Vagina (tissue), 2 donors: Measurements from ENCODE around the gene FEV. TPM values are rescaled to one million over a fixed set of nuclear protein-coding genes. Genes with fewer than 3 reads are reported as not detected.

Experiments
- DNase-seq, 2 donors: peaks; one replicate each; pipeline ENCODE4 v3.0.0-alpha.2; 2017; ENCODE audit errors: extremely low spot score in 2 of 2
- H3K27ac ChIP-seq: fragments of 200-600 bp; sonication (generic); one replicate; pipeline ENCODE4 v1.5.1; 2019
- H3K27me3 ChIP-seq: fragments of 200-600 bp; sonication (generic); one replicate; pipeline ENCODE4 v1.5.1; 2019
- H3K36me3 ChIP-seq, 2 donors: fragments of 200-600 bp; sonication (generic); one replicate each; pipeline ENCODE4 v1.5.1; 2017 to 2019
- H3K4me1 ChIP-seq: fragments of 200-600 bp; sonication (generic); one replicate; pipeline ENCODE4 v1.5.1; 2019
- H3K4me3 ChIP-seq, 2 donors: fragments of 200-600 bp; sonication (generic); 1 replicate in 1 of 2; 2 replicates in 1 of 2; pipeline ENCODE4 v1.5.1; 2016 to 2019
- H3K9me3 ChIP-seq: fragments of 200-600 bp; sonication (generic); one replicate; pipeline ENCODE4 v1.5.1; 2019
- CTCF ChIP-seq, 3 experiments: fragments of 450-650 bp in 2 of 3; fragments of 200-600 bp in 1 of 3; sonication (generic) in 1 of 3; IDR thresholded peaks; one replicate each; pipeline ENCODE4 v1.5.1; 2017 to 2019; ENCODE audit warnings: antibody characterized with exemption in 3 of 3, mild to moderate bottlenecking in 2 of 3, moderate library complexity in 2 of 3
- POLR2A ChIP-seq, 2 donors: fragments of 450-650 bp; IDR thresholded peaks; one replicate each; pipeline ENCODE4 v1.6.1; 2017; ENCODE audit warnings: antibody characterized with exemption in 2 of 2, mild to moderate bottlenecking in 2 of 2, moderate library complexity in 2 of 2
- POLR2AphosphoS5 ChIP-seq, 2 donors: sonication (generic); formaldehyde crosslinking; IDR thresholded peaks; one replicate each; pipeline ENCODE4 v1.9.0; 2017; ENCODE audit warnings: antibody characterized with exemption in 2 of 2, mild to moderate bottlenecking in 2 of 2, low read depth in 1 of 2; ENCODE audit not compliant: insufficient read depth in 1 of 2
- intact Hi-C: fragments of 100-400 bp; cut with DNase I; formaldehyde crosslinking; loops from one replicate; pipeline ENCODE4 v1.15.1; 2023
- total RNA-seq: library from RNA; depleted of rRNA; stranded (reverse); fragments of >200 nt; gene quantifications from one replicate; pipeline ENCODE4 v1.2.3, GENCODE V29; 2016

FEV gene
- total RNA-seq, 1 donor from 2014 or later = not detected

GRCh38 chr2:219022041-219022440 lies 37.1 kb upstream of the FEV start:
- TF ChIP-seq POLR2AphosphoS5 (IDR thresholded peaks at IDR 0.05; ENCODE audit: insufficient read depth in 1 of 2, low read depth in 1 of 2) (no peak), POLR2A (IDR thresholded peaks at IDR 0.05) (no peak)
- Histone ChIP-seq H3K36me3 (no peaks in the 10 kb centered on the region), H3K4me3 (no peak overlapping the region), H3K27me3 (no peaks in the 10 kb centered on the region), H3K4me1 (no peaks in the 10 kb centered on the region), H3K27ac (no peak overlapping the region), H3K9me3 (no peaks in the 10 kb centered on the region)
- no peak for DNase-seq
- intact Hi-C loops = loop anchor here (10.0 kb wide), 1 partner anchor 133 kb away; no protein-coding TSS in a partner anchor

- DNase-seq = no peak
- Histone ChIP-seq H3K4me3 (no peak overlapping the region), H3K27ac (no peak overlapping the region), H3K9me3 (no peaks in the 10 kb centered on the region), H3K27me3 (no peaks in the 10 kb centered on the region), H3K36me3 (no peaks in the 10 kb centered on the region), H3K4me1 (no peaks in the 10 kb centered on the region)
- intact Hi-C loops = loop anchor here (10.0 kb wide), 1 partner anchor 133 kb away; no protein-coding TSS in a partner anchor
- TF ChIP-seq CTCF (IDR thresholded peaks at IDR 0.05) = no peak
- no peak for TF ChIP-seq POLR2A (IDR thresholded peaks at IDR 0.05)
- TF ChIP-seq POLR2AphosphoS5 (IDR thresholded peaks at IDR 0.05; ENCODE audit: insufficient read depth in 1 of 2, low read depth in 1 of 2) = no peak
Measured at GRCh38 chr2:219021591-219021990, 36.6 kb upstream of the FEV start.

GRCh38 chr2:219020604-219021365 lies 35.8 kb upstream of the FEV start:
- Histone ChIP-seq H3K27ac (no peak overlapping the region), H3K36me3 (no peaks in the 10 kb centered on the region), H3K4me3 (no peak overlapping the region), H3K27me3 (no peaks in the 10 kb centered on the region), H3K4me1 (no peaks in the 10 kb centered on the region), H3K9me3 (no peaks in the 10 kb centered on the region)
- intact Hi-C loops = loop anchor here (10.0 kb wide), 1 partner anchor 134 kb away; no protein-coding TSS in a partner anchor
- DNase-seq = no peak
- TF ChIP-seq POLR2AphosphoS5 (IDR thresholded peaks at IDR 0.05; ENCODE audit: insufficient read depth in 1 of 2, low read depth in 1 of 2) = no peak

GRCh38 chr2:219019436-219019835 lies 34.5 kb upstream of the FEV start:
- TF ChIP-seq CTCF (IDR thresholded peaks at IDR 0.05) = no peak
- TF ChIP-seq POLR2A (IDR thresholded peaks at IDR 0.05) = no peak
- TF ChIP-seq POLR2AphosphoS5 (IDR thresholded peaks at IDR 0.05; ENCODE audit: insufficient read depth in 1 of 2, low read depth in 1 of 2) = no peak
- Histone ChIP-seq H3K36me3 (no peaks in the 10 kb centered on the region), H3K27me3 (no peaks in the 10 kb centered on the region), H3K27ac (no peak overlapping the region), H3K4me1 (no peaks in the 10 kb centered on the region), H3K4me3 (no peak overlapping the region), H3K9me3 (no peaks in the 10 kb centered on the region)
- intact Hi-C loops = no loop called here
- no peak for DNase-seq

- DNase-seq = no peak
- no peaks in the 10 kb centered on the region for H3K27me3 ChIP-seq
- no peaks in the 10 kb centered on the region for H3K36me3 ChIP-seq
- H3K4me1 ChIP-seq = no peaks in the 10 kb centered on the region
- H3K4me3 ChIP-seq = no peak overlapping the region
- intact Hi-C loops = no loop called here
- no peaks in the 10 kb centered on the region for H3K9me3 ChIP-seq
- no peak for TF ChIP-seq POLR2AphosphoS5 (IDR thresholded peaks at IDR 0.05; ENCODE audit: insufficient read depth in 1 of 2, low read depth in 1 of 2)
- no peak for TF ChIP-seq POLR2A (IDR thresholded peaks at IDR 0.05)
- no peak for TF ChIP-seq CTCF (IDR thresholded peaks at IDR 0.05)
- H3K27ac ChIP-seq = no peak overlapping the region
Measured at GRCh38 chr2:219018726-219019125, 33.7 kb upstream of the FEV start.

GRCh38 chr2:219018286-219018685 lies 33.3 kb upstream of the FEV start:
- Histone ChIP-seq H3K36me3 (no peaks in the 10 kb centered on the region), H3K27ac (no peak overlapping the region), H3K4me1 (no peaks in the 10 kb centered on the region), H3K27me3 (no peaks in the 10 kb centered on the region), H3K4me3 (no peak overlapping the region), H3K9me3 (no peaks in the 10 kb centered on the region)
- DNase-seq = no peak
- TF ChIP-seq CTCF (IDR thresholded peaks at IDR 0.05) = no peak
- no peak for TF ChIP-seq POLR2AphosphoS5 (IDR thresholded peaks at IDR 0.05; ENCODE audit: insufficient read depth in 1 of 2, low read depth in 1 of 2)
- no peak for TF ChIP-seq POLR2A (IDR thresholded peaks at IDR 0.05)
- intact Hi-C loops = no loop called here
